KOPT-K1 (cell line): ENCODE results near the gene SPSB4.

Experiments used
- H3K27ac ChIP-seq: fragments of 200-600 bp; sonication (generic); 2 replicates; pipeline ENCODE4 v1.5.1; 2016; ENCODE audit warnings: antibody characterized with exemption, mild to moderate bottlenecking, low read depth, low read length; ENCODE audit not compliant: poor library complexity, severe bottlenecking
- H3K36me3 ChIP-seq: fragments of 200-600 bp; sonication (generic); 2 replicates; pipeline ENCODE4 v1.5.1; 2017; ENCODE audit warnings: antibody characterized with exemption, mild to moderate bottlenecking, low read length, moderate library complexity; ENCODE audit not compliant: insufficient read depth
- H3K9me3 ChIP-seq: fragments of 200-600 bp; sonication (generic); 2 replicates; pipeline ENCODE4 v1.5.1; 2017; ENCODE audit warnings: antibody characterized with exemption, low read length, mild to moderate bottlenecking; ENCODE audit not compliant: insufficient read depth, poor library complexity, severe bottlenecking

SPSB4 gene

DNA sequence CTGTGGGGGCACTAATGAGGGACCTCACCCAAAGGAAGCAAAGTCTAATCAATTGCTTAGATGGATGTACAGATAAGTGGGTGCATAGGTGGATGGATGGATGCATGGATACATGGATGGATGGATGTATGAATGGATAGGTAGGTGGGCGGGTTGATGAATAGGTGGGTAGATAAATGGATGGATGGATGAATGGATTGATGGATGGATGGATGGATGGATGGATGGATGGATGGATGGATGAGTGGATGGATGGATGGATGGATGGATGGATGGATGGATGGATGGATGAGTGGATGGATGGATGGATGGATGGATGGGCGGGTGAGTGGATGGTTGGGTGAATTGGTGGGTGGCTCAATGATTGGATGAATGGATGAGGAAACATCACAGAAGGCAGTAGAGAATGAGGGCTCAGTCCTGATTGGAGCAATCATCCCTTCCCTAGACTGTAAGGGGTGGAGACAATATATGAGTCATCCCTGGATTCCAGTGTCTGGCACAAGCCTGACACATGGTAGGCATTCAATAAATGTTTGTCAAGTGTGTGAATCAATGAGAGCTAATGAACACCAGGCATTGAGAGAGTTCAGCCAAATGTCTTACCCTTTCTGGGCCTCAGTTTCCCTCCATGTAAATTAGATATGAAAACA lies 140.1 kb downstream of the SPSB4 start:
- Histone ChIP-seq H3K9me3 (no peaks in the 10 kb centered on the region), H3K36me3 (no peaks in the 10 kb centered on the region), H3K27ac (no peak overlapping the region)

- Histone ChIP-seq H3K9me3 (peaks cover 5% of the 10 kb centered on the region), H3K36me3 (no peaks in the 10 kb centered on the region), H3K27ac (peak overlapping the region; percentile 12)
Measured at GRCh38 chr3:141192345-141192744, 141.2 kb downstream of the SPSB4 start.

DNA sequence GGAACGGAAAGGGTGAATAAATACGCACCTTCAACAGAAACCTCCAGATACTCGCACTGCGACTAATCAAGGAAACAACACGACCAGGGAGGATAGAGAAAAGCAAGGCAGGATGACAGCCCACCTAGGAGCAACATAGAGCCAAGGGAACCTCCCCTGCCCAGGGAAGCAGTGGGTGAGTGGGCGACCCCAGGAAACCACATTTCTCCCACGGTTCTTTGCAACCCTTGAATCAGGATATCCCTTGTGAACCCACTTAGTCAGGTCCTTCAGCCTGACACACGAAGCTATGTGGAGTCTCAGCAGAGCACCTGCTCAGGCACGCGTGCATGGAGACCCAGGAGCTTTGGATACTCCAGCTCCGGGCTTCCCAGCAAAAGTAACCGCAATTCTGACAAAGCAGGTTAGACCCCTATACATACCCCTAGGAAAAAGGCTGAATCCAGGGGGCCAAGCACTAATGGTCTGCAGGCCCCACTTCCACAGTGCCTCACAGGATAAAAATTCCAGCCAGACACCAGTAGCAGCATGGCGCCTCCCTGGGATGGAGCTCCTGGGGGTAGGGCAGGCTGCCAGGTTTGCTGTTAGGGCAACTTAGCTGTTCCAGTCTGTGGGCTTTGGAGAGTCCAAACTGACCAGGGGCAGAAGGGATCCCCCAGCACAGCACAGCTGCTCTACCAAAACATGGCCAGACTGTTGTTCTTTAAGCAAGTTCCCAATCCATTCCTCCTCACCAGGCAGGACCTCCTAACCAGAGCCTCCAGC lies 142.1 kb downstream of the SPSB4 start:
- no peaks in the 10 kb centered on the region for H3K36me3 ChIP-seq
- peaks cover 6% of the 10 kb centered on the region for H3K9me3 ChIP-seq
- no peak overlapping the region for H3K27ac ChIP-seq
